ENCODE data around the gene OR51B6. TPM values are rescaled to one million over a fixed set of nuclear protein-coding genes. Genes with fewer than 3 reads are reported as not detected.
"Not testable (repeated sequence)": the region's sequence is repeated elsewhere in the genome, so short reads cannot be mapped to it uniquely, and the experiment has no call there.

OR51B6 gene
- total RNA-seq, 1 experiment from 2014 or later = not detected

DNA sequence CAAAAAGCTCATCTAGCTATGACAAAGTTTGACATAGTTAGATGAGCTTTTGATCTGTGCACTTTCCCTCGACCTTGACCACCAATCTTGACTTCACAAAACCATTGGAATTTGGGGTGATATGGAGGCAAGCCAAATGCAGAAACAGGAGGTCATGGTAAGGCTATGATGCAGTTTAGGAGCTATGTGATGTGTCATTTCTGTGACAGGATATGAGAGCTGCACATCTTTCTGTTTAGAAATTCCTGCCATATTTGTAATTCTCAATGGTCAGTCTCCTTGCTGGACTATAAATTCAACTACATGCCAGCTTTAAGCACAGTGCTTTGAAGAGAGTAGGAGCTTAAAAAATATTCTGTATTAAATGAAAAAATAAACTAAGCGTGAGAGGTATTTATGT is 12.9 kb downstream of the OR51B6 start:
- H3K36me3 ChIP-seq (ENCODE audit: insufficient read depth, low read length, poor library complexity, severe bottlenecking) = no peaks in the 10 kb centered on the region
- TF ChIP-seq EZH2 (IDR thresholded peaks at IDR 0.05; ENCODE audit: borderline replicate concordance, low read depth, low read length, poor library complexity, severe bottlenecking) = no peak
- TF ChIP-seq, protein P1, sequence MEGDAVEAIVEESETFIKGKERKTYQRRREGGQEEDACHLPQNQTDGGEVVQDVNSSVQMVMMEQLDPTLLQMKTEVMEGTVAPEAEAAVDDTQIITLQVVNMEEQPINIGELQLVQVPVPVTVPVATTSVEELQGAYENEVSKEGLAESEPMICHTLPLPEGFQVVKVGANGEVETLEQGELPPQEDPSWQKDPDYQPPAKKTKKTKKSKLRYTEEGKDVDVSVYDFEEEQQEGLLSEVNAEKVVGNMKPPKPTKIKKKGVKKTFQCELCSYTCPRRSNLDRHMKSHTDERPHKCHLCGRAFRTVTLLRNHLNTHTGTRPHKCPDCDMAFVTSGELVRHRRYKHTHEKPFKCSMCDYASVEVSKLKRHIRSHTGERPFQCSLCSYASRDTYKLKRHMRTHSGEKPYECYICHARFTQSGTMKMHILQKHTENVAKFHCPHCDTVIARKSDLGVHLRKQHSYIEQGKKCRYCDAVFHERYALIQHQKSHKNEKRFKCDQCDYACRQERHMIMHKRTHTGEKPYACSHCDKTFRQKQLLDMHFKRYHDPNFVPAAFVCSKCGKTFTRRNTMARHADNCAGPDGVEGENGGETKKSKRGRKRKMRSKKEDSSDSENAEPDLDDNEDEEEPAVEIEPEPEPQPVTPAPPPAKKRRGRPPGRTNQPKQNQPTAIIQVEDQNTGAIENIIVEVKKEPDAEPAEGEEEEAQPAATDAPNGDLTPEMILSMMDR (conservative IDR thresholded peaks at IDR 0.05; ENCODE audit: low read depth, low read length) = no peak
- ChIA-PET CTCF (no interaction called here), POLR2A (ENCODE audit: low non-redundant PET) (no interaction called here)
- BruUV-seq (replicated peaks) = no TSS peak
- H3K27ac ChIP-seq (ENCODE audit: low read depth, low read length, poor library complexity, severe bottlenecking) = no peak overlapping the region
- intact Hi-C loops (cut with micrococcal nuclease; ENCODE audit: unreplicated experiment) = no loop called here
- H3K27me3 ChIP-seq (replicated peaks; ENCODE audit: insufficient read depth, low read depth, low read length, poor library complexity) = no peaks in the 10 kb centered on the region
- no peaks in the 10 kb centered on the region for H3K9me3 ChIP-seq (ENCODE audit: low read depth, low read length, poor library complexity, severe bottlenecking)
- no peak overlapping the region for H3K4me3 ChIP-seq (ENCODE audit: low read depth, low read length, poor library complexity, severe bottlenecking)
- H3K4me1 ChIP-seq (ENCODE audit: insufficient read depth, low read length, poor library complexity, severe bottlenecking) = no peaks in the 10 kb centered on the region
- no peak for DNase-seq (ENCODE audit: low spot score)

DNA sequence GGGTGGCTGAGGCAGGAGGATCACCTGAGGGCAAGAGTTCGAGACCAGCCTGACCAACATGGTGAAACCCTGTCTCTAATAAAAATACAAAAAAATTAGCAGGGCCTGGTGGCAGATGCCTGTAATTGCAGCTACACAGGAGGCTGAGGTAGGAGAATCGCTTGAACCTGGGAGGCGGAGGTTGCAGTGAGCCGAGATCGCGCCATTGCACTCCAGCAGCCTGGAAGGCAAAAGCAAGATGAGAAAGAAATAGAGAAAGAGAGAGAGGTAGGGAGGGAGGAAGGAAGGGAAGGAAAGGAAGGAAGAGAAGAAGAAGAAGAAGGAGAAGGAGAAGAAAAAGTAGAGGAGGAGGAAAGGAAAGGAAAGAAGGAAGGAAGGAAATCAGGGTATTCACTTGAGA is 15.1 kb downstream of the OR51B6 start:
- H3K4me1 ChIP-seq (ENCODE audit: insufficient read depth, low read length, poor library complexity, severe bottlenecking); BruUV-seq (replicated peaks); POLR2A ChIA-PET (ENCODE audit: low non-redundant PET); H3K27me3 ChIP-seq (replicated peaks; ENCODE audit: insufficient read depth, low read depth, low read length, poor library complexity); H3K36me3 ChIP-seq (ENCODE audit: insufficient read depth, low read length, poor library complexity, severe bottlenecking); H3K27ac ChIP-seq (ENCODE audit: low read depth, low read length, poor library complexity, severe bottlenecking); H3K9me3 ChIP-seq (ENCODE audit: low read depth, low read length, poor library complexity, severe bottlenecking); H3K4me3 ChIP-seq (ENCODE audit: low read depth, low read length, poor library complexity, severe bottlenecking); intact Hi-C loops (cut with micrococcal nuclease; ENCODE audit: unreplicated experiment); DNase-seq (ENCODE audit: low spot score); CTCF ChIA-PET: not testable (repeated sequence)

- H3K27ac ChIP-seq (ENCODE audit: low read depth, low read length, poor library complexity, severe bottlenecking) = no peak overlapping the region
- no peak for DNase-seq (ENCODE audit: low spot score)
- H3K4me3 ChIP-seq (ENCODE audit: low read depth, low read length, poor library complexity, severe bottlenecking) = no peak overlapping the region
- TF ChIP-seq, protein P1 (conservative IDR thresholded peaks at IDR 0.05; ENCODE audit: low read depth, low read length) = no peak
- no peak for TF ChIP-seq EZH2 (IDR thresholded peaks at IDR 0.05; ENCODE audit: borderline replicate concordance, low read depth, low read length, poor library complexity, severe bottlenecking)
- no peaks in the 10 kb centered on the region for H3K4me1 ChIP-seq (ENCODE audit: insufficient read depth, low read length, poor library complexity, severe bottlenecking)
- no peaks in the 10 kb centered on the region for H3K9me3 ChIP-seq (ENCODE audit: low read depth, low read length, poor library complexity, severe bottlenecking)
- no peaks in the 10 kb centered on the region for H3K27me3 ChIP-seq (replicated peaks; ENCODE audit: insufficient read depth, low read depth, low read length, poor library complexity)
- no peaks in the 10 kb centered on the region for H3K36me3 ChIP-seq (ENCODE audit: insufficient read depth, low read length, poor library complexity, severe bottlenecking)
- intact Hi-C loops (cut with micrococcal nuclease; ENCODE audit: unreplicated experiment) = no loop called here
- ChIA-PET CTCF (no interaction called here), POLR2A (ENCODE audit: low non-redundant PET) (no interaction called here)
- no TSS peak for BruUV-seq (replicated peaks)
Observed at GRCh38 chr11:5366856-5367255, 15.5 kb downstream of the OR51B6 start.

DNA sequence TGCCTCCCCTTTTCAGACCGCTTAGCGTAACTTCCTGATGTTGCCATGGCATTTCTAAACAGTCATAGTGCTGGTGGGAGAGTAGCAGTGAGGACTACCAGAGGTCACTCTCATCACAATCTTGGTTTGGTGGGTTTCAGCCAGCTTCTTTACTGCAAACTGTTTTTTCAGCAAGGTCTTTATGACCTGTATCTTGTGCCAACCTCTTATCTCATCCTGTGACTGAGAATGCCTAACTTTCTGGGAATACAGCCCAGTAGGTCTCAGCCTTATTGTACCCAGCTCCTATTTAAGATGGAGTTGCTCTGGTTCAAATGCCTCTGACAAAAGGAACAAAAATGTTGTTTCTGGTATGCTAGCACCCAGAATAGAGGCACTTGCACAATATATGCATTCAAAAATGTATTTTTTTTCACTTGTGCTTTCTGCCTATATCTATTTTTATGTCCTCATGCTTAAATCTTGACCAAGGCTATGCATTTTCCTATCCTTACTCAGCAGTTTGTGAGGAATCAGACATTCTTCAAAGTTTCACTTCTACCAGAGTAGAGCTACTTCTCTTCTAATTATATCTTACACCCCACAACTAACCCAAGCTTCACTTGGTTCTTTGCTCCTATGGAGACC is 16.3 kb downstream of the OR51B6 start:
- ChIA-PET POLR2A (ENCODE audit: low non-redundant PET) (no interaction called here), CTCF (no interaction called here)
- Histone ChIP-seq H3K4me3 (ENCODE audit: low read depth, low read length, poor library complexity, severe bottlenecking) (no peak overlapping the region), H3K9me3 (ENCODE audit: low read depth, low read length, poor library complexity, severe bottlenecking) (no peaks in the 10 kb centered on the region), H3K27ac (ENCODE audit: low read depth, low read length, poor library complexity, severe bottlenecking) (no peak overlapping the region), H3K27me3 (replicated peaks; ENCODE audit: insufficient read depth, low read depth, low read length, poor library complexity) (no peaks in the 10 kb centered on the region), H3K4me1 (ENCODE audit: insufficient read depth, low read length, poor library complexity, severe bottlenecking) (no peaks in the 10 kb centered on the region), H3K36me3 (ENCODE audit: insufficient read depth, low read length, poor library complexity, severe bottlenecking) (no peaks in the 10 kb centered on the region)
- no peak for DNase-seq (ENCODE audit: low spot score)
- TF ChIP-seq EZH2 (IDR thresholded peaks at IDR 0.05; ENCODE audit: borderline replicate concordance, low read depth, low read length, poor library complexity, severe bottlenecking) = no peak
- TF ChIP-seq, protein P1 (conservative IDR thresholded peaks at IDR 0.05; ENCODE audit: low read depth, low read length) = no peak
- BruUV-seq (replicated peaks) = no TSS peak
- intact Hi-C loops (cut with micrococcal nuclease; ENCODE audit: unreplicated experiment) = no loop called here

Measured in A673 (cell line).